ENCODE results near the gene CFAP299.

- TF ChIP-seq CTCF (IDR thresholded peaks at IDR 0.05; ENCODE audit: low read depth, low read length, poor library complexity, severe bottlenecking), result peak; percentile 21
- TF ChIP-seq EZH2phosphoT487 (IDR thresholded peaks at IDR 0.05; ENCODE audit: borderline replicate concordance, low read length), result no peak
These were observed 1.1 kb downstream of the CFAP299 start for GRCh38 chr4:80336582-80336981.

Measured in DOHH2 (cell line).